EL (cell line): ENCODE data around the gene VTI1B.
"Not testable (repeated sequence)": the region's sequence is repeated elsewhere in the genome, so short reads cannot be mapped to it uniquely, and the experiment has no call there.

Experiments
- DNase-seq: peaks from one replicate; pipeline ENCODE4 v3.0.0-alpha.2; 2016

VTI1B gene

GRCh38 chr14:67674480-67675218 lies at the start of gene VTI1B:
Gene VTI1B, minus strand, starts transcription at chr14:67674632. Its CDS starts 143 bp downstream, at chr14:67674489.
- DNase-seq = peak; percentile 78

GRCh38 chr14:67722293-67722692 lies 47.9 kb upstream of the VTI1B start:
- DNase-seq = peak; percentile 15

GRCh38 chr14:67721875-67722274 lies 47.4 kb upstream of the VTI1B start:
- no peak for DNase-seq

- no peak for DNase-seq
Measured at GRCh38 chr14:67719866-67720265, 45.4 kb upstream of the VTI1B start.

- not testable (repeated sequence) for DNase-seq
Measured at GRCh38 chr14:67719385-67719784, 45.0 kb upstream of the VTI1B start.

- DNase-seq = no peak
Measured at GRCh38 chr14:67718265-67718664, 43.8 kb upstream of the VTI1B start.

- DNase-seq = no peak
Measured at GRCh38 chr14:67717048-67717447, 42.6 kb upstream of the VTI1B start.

- no peak for DNase-seq
Measured at GRCh38 chr14:67710209-67710608, 35.8 kb upstream of the VTI1B start.

- DNase-seq = not testable (repeated sequence)
Measured at GRCh38 chr14:67709796-67710195, 35.4 kb upstream of the VTI1B start.

GRCh38 chr14:67709346-67709745 lies 34.9 kb upstream of the VTI1B start:
- DNase-seq = not testable (repeated sequence)

- DNase-seq = no peak
Measured at GRCh38 chr14:67705211-67705610, 30.8 kb upstream of the VTI1B start.

- DNase-seq = peak; percentile 55
Measured at GRCh38 chr14:67704484-67705089, 30.2 kb upstream of the VTI1B start.

- DNase-seq = no peak
Measured at GRCh38 chr14:67703997-67704396, 29.6 kb upstream of the VTI1B start.

GRCh38 chr14:67701492-67701891 lies 27.1 kb upstream of the VTI1B start, which contains the start of gene RDH12:
Gene RDH12, plus strand, starts transcription at chr14:67701886. Its CDS starts 20,757 bp downstream, at chr14:67722643.
- DNase-seq = not testable (repeated sequence)

- no peak for DNase-seq
Measured at GRCh38 chr14:67698179-67698578, 23.7 kb upstream of the VTI1B start.

- DNase-seq = no peak
Measured at GRCh38 chr14:67697006-67697405, 22.6 kb upstream of the VTI1B start.

- peak; percentile 94 for DNase-seq
Measured at GRCh38 chr14:67695394-67695949, 21.0 kb upstream of the VTI1B start, which contains the start of gene RDH11. Gene RDH11, minus strand, starts transcription at chr14:67695764. Its CDS starts 61 bp downstream, at chr14:67695703.

- DNase-seq = peak; percentile 91
Measured at GRCh38 chr14:67694791-67695393, 20.5 kb upstream of the VTI1B start.

- DNase-seq = no peak
Measured at GRCh38 chr14:67690011-67690410, 15.6 kb upstream of the VTI1B start.

- DNase-seq = no peak
Measured at GRCh38 chr14:67683842-67684241, 9.4 kb upstream of the VTI1B start.

GRCh38 chr14:67680941-67681340 lies 6.5 kb upstream of the VTI1B start:
- no peak for DNase-seq

- peak; percentile 87 for DNase-seq
Measured at GRCh38 chr14:67680121-67680602, 5.7 kb upstream of the VTI1B start.

- DNase-seq = no peak
Measured at GRCh38 chr14:67679006-67679405, 4.6 kb upstream of the VTI1B start.
